Activated naive CD4-positive, alpha-beta T cell treated with Interleukin-2 at 50 U/mL for 16 hours (primary cell): ENCODE data around the gene PSAP.
"Not testable (repeated sequence)": the region's sequence is repeated elsewhere in the genome, so short reads cannot be mapped to it uniquely, and the experiment has no call there.

Experiments
- DNase-seq: peaks from one replicate; pipeline ENCODE4 v3.0.0-alpha.2; 2020

The PSAP gene

GRCh38 chr10:71850743-71851464 lies at the start of gene PSAP:
PSAP (minus strand) TSS chr10:71851251; CDS start chr10:71851221, 30 bp downstream.
- DNase-seq = peak; percentile 99

GRCh38 chr10:71900441-71901180 lies 49.6 kb upstream of the PSAP start:
- DNase-seq = no peak

GRCh38 chr10:71899665-71900412 lies 48.8 kb upstream of the PSAP start:
- no peak for DNase-seq

GRCh38 chr10:71898346-71898745 lies 47.3 kb upstream of the PSAP start:
- not testable (repeated sequence) for DNase-seq

GRCh38 chr10:71893920-71894319 lies 42.9 kb upstream of the PSAP start:
- no peak for DNase-seq

- no peak for DNase-seq
Observed at GRCh38 chr10:71893258-71893815, 42.3 kb upstream of the PSAP start.

GRCh38 chr10:71891437-71891836 lies 40.4 kb upstream of the PSAP start:
- no peak for DNase-seq

GRCh38 chr10:71889388-71889987 lies 38.4 kb upstream of the PSAP start:
- no peak for DNase-seq

GRCh38 chr10:71888623-71889387 lies 37.8 kb upstream of the PSAP start:
- peak; percentile 59 for DNase-seq

GRCh38 chr10:71888248-71888622 lies 37.2 kb upstream of the PSAP start:
- DNase-seq = no peak

GRCh38 chr10:71887743-71888142 lies 36.7 kb upstream of the PSAP start:
- no peak for DNase-seq

- no peak for DNase-seq
Observed at GRCh38 chr10:71882813-71883659, 32.0 kb upstream of the PSAP start.

GRCh38 chr10:71881647-71882355 lies 30.8 kb upstream of the PSAP start:
- no peak for DNase-seq

GRCh38 chr10:71881307-71881624 lies 30.2 kb upstream of the PSAP start:
- not testable (repeated sequence) for DNase-seq

- no peak for DNase-seq
Observed at GRCh38 chr10:71880425-71881306, 29.6 kb upstream of the PSAP start.

GRCh38 chr10:71878327-71879034 lies 27.4 kb upstream of the PSAP start:
- DNase-seq = no peak

GRCh38 chr10:71877821-71878220 lies 26.8 kb upstream of the PSAP start:
- DNase-seq = no peak

GRCh38 chr10:71874680-71875354 lies 23.8 kb upstream of the PSAP start:
- not testable (repeated sequence) for DNase-seq
